Measurements from ENCODE around the gene HEXD. TPM values are rescaled to one million over a fixed set of nuclear protein-coding genes. Genes with fewer than 3 reads are reported as not detected.

The HEXD gene
- total and polyA plus RNA-seq, 5 donors from 2014 or later, result 9.7 to 42.8 (median 12.0) TPM

GRCh38 chr17:82385559-82386254 is 32.4 kb upstream of the HEXD start:
- no peaks in the 10 kb centered on the region for H3K9me3 Mint-ChIP-seq
- no peak overlapping the region for H3K4me3 Mint-ChIP-seq
- Histone ChIP-seq H3K27ac (ENCODE audit: insufficient read depth, low read length, poor library complexity, severe bottlenecking) (no peak overlapping the region), H3K36me3 (ENCODE audit: control insufficient read depth, insufficient read depth, low read length) (no peaks in the 10 kb centered on the region), H3K4me1 (ENCODE audit: control insufficient read depth, insufficient read depth, low read length, poor library complexity, severe bottlenecking) (no peaks in the 10 kb centered on the region), H3K27me3 (ENCODE audit: control insufficient read depth, insufficient read depth, low read length) (no peaks in the 10 kb centered on the region), H3K4me3 (ENCODE audit: low read depth, low read length) (no peak overlapping the region), H3K9me3 (ENCODE audit: control insufficient read depth in 2 of 2, low read length in 2 of 2) (no peaks in the 10 kb centered on the region)
- H3K27me3 Mint-ChIP-seq, result peaks cover 13% of the 10 kb centered on the region
- H3K4me1 Mint-ChIP-seq, result peaks cover 0 to 6% (median 4%) of the 10 kb centered on the region in 4 donors
- ATAC-seq (ENCODE audit: low read depth in 2 of 2), result no peak
- no peak for DNase-seq
- H3K36me3 Mint-ChIP-seq, result no peaks in the 10 kb centered on the region
- H3K27ac Mint-ChIP-seq, result no peak overlapping the region

GRCh38 chr17:82386255-82386831 is 31.8 kb upstream of the HEXD start:
- DNase-seq (no peak), ATAC-seq (ENCODE audit: low read depth in 2 of 2) (no peak)
- H3K27me3 ChIP-seq (ENCODE audit: control insufficient read depth, insufficient read depth, low read length), result no peaks in the 10 kb centered on the region
- no peak overlapping the region for H3K27ac Mint-ChIP-seq
- H3K4me3 Mint-ChIP-seq, result no peak overlapping the region
- H3K27me3 Mint-ChIP-seq, result peaks cover 6% of the 10 kb centered on the region
- H3K36me3 Mint-ChIP-seq, result no peaks in the 10 kb centered on the region
- H3K4me1 ChIP-seq (ENCODE audit: control insufficient read depth, insufficient read depth, low read length, poor library complexity, severe bottlenecking), result no peaks in the 10 kb centered on the region
- no peaks in the 10 kb centered on the region for H3K36me3 ChIP-seq (ENCODE audit: control insufficient read depth, insufficient read depth, low read length)
- no peak overlapping the region for H3K4me3 ChIP-seq (ENCODE audit: low read depth, low read length)
- H3K4me1 Mint-ChIP-seq, result peaks cover 0 to 6% (median 2%) of the 10 kb centered on the region in 4 donors
- no peaks in the 10 kb centered on the region for H3K9me3 Mint-ChIP-seq
- no peaks in the 10 kb centered on the region for H3K9me3 ChIP-seq (ENCODE audit: control insufficient read depth in 2 of 2, low read length in 2 of 2)
- H3K27ac ChIP-seq (ENCODE audit: insufficient read depth, low read length, poor library complexity, severe bottlenecking), result no peak overlapping the region

- peaks cover 4% of the 10 kb centered on the region for H3K27me3 Mint-ChIP-seq
- ATAC-seq (ENCODE audit: low read depth in 2 of 2), result no peak
- DNase-seq, result no peak
- peaks cover 0 to 6% (median 1%) of the 10 kb centered on the region in 4 donors for H3K4me1 Mint-ChIP-seq
- H3K4me3 ChIP-seq (ENCODE audit: low read depth, low read length), result no peak overlapping the region
- H3K36me3 Mint-ChIP-seq, result no peaks in the 10 kb centered on the region
- no peaks in the 10 kb centered on the region for H3K27me3 ChIP-seq (ENCODE audit: control insufficient read depth, insufficient read depth, low read length)
- no peaks in the 10 kb centered on the region for H3K36me3 ChIP-seq (ENCODE audit: control insufficient read depth, insufficient read depth, low read length)
- no peak overlapping the region for H3K4me3 Mint-ChIP-seq
- no peaks in the 10 kb centered on the region for H3K9me3 ChIP-seq (ENCODE audit: control insufficient read depth in 2 of 2, low read length in 2 of 2)
- no peak overlapping the region for H3K27ac Mint-ChIP-seq
- no peak overlapping the region for H3K27ac ChIP-seq (ENCODE audit: insufficient read depth, low read length, poor library complexity, severe bottlenecking)
- no peaks in the 10 kb centered on the region for H3K4me1 ChIP-seq (ENCODE audit: control insufficient read depth, insufficient read depth, low read length, poor library complexity, severe bottlenecking)
- no peaks in the 10 kb centered on the region for H3K9me3 Mint-ChIP-seq
Observed at GRCh38 chr17:82386881-82387704, 31.1 kb upstream of the HEXD start.

GRCh38 chr17:82387705-82388106 is 30.4 kb upstream of the HEXD start:
- Histone ChIP-seq H3K27me3 (ENCODE audit: control insufficient read depth, insufficient read depth, low read length) (no peaks in the 10 kb centered on the region), H3K27ac (ENCODE audit: insufficient read depth, low read length, poor library complexity, severe bottlenecking) (no peak overlapping the region), H3K36me3 (ENCODE audit: control insufficient read depth, insufficient read depth, low read length) (no peaks in the 10 kb centered on the region), H3K9me3 (ENCODE audit: control insufficient read depth in 2 of 2, low read length in 2 of 2) (no peaks in the 10 kb centered on the region), H3K4me1 (ENCODE audit: control insufficient read depth, insufficient read depth, low read length, poor library complexity, severe bottlenecking) (no peaks in the 10 kb centered on the region), H3K4me3 (ENCODE audit: low read depth, low read length) (no peak overlapping the region)
- Mint-ChIP-seq H3K9me3 (no peaks in the 10 kb centered on the region), H3K4me1 (peaks cover 0 to 6% (median 1%) of the 10 kb centered on the region in 4 donors), H3K27ac (peak overlapping the region in 1 of 3 donors; percentile 25), H3K4me3 (no peak overlapping the region), H3K27me3 (peaks cover 4% of the 10 kb centered on the region), H3K36me3 (no peaks in the 10 kb centered on the region)
- DNase-seq, result no peak
- ATAC-seq (ENCODE audit: low read depth in 2 of 2), result no peak

- H3K27ac ChIP-seq (ENCODE audit: insufficient read depth, low read length, poor library complexity, severe bottlenecking), result no peak overlapping the region
- Mint-ChIP-seq H3K4me1 (peaks cover 0 to 6% (median 1%) of the 10 kb centered on the region in 4 donors), H3K27ac (no peak overlapping the region), H3K9me3 (no peaks in the 10 kb centered on the region), H3K36me3 (no peaks in the 10 kb centered on the region), H3K4me3 (no peak overlapping the region), H3K27me3 (peaks cover 4% of the 10 kb centered on the region)
- no peak overlapping the region for H3K4me3 ChIP-seq (ENCODE audit: low read depth, low read length)
- H3K36me3 ChIP-seq (ENCODE audit: control insufficient read depth, insufficient read depth, low read length), result peaks cover under 1% of the 10 kb centered on the region
- H3K27me3 ChIP-seq (ENCODE audit: control insufficient read depth, insufficient read depth, low read length), result no peaks in the 10 kb centered on the region
- no peak for ATAC-seq (ENCODE audit: low read depth in 2 of 2)
- no peaks in the 10 kb centered on the region for H3K9me3 ChIP-seq (ENCODE audit: control insufficient read depth in 2 of 2, low read length in 2 of 2)
- H3K4me1 ChIP-seq (ENCODE audit: control insufficient read depth, insufficient read depth, low read length, poor library complexity, severe bottlenecking), result no peaks in the 10 kb centered on the region
- DNase-seq, result no peak
Observed at GRCh38 chr17:82388223-82388921, 29.8 kb upstream of the HEXD start.

- no peak overlapping the region for H3K4me3 Mint-ChIP-seq
- no peak overlapping the region for H3K4me3 ChIP-seq (ENCODE audit: low read depth, low read length)
- H3K4me1 ChIP-seq (ENCODE audit: control insufficient read depth, insufficient read depth, low read length, poor library complexity, severe bottlenecking), result no peaks in the 10 kb centered on the region
- peaks cover 2% of the 10 kb centered on the region for H3K36me3 Mint-ChIP-seq
- peaks cover 0 to 6% (median 1%) of the 10 kb centered on the region in 4 donors for H3K4me1 Mint-ChIP-seq
- no peak overlapping the region for H3K27ac Mint-ChIP-seq
- no peaks in the 10 kb centered on the region for H3K9me3 Mint-ChIP-seq
- H3K27me3 Mint-ChIP-seq, result peaks cover 1% of the 10 kb centered on the region
- ATAC-seq (ENCODE audit: low read depth in 2 of 2) (no peak), DNase-seq (no peak)
- H3K9me3 ChIP-seq (ENCODE audit: control insufficient read depth in 2 of 2, low read length in 2 of 2), result no peaks in the 10 kb centered on the region
- H3K27ac ChIP-seq (ENCODE audit: insufficient read depth, low read length, poor library complexity, severe bottlenecking), result no peak overlapping the region
- no peaks in the 10 kb centered on the region for H3K27me3 ChIP-seq (ENCODE audit: control insufficient read depth, insufficient read depth, low read length)
- peaks cover 4% of the 10 kb centered on the region for H3K36me3 ChIP-seq (ENCODE audit: control insufficient read depth, insufficient read depth, low read length)
Observed at GRCh38 chr17:82388922-82389283, 29.2 kb upstream of the HEXD start.

- no peak for DNase-seq
- H3K4me3 ChIP-seq (ENCODE audit: low read depth, low read length), result no peak overlapping the region
- H3K9me3 ChIP-seq (ENCODE audit: control insufficient read depth in 2 of 2, low read length in 2 of 2), result no peaks in the 10 kb centered on the region
- H3K4me1 ChIP-seq (ENCODE audit: control insufficient read depth, insufficient read depth, low read length, poor library complexity, severe bottlenecking), result no peaks in the 10 kb centered on the region
- Mint-ChIP-seq H3K4me3 (no peak overlapping the region), H3K4me1 (peaks cover 0 to 6% (median 1%) of the 10 kb centered on the region in 4 donors), H3K36me3 (peaks cover 5% of the 10 kb centered on the region), H3K27ac (peak overlapping the region in 1 of 3 donors; percentile 14), H3K27me3 (no peaks in the 10 kb centered on the region), H3K9me3 (no peaks in the 10 kb centered on the region)
- no peaks in the 10 kb centered on the region for H3K27me3 ChIP-seq (ENCODE audit: control insufficient read depth, insufficient read depth, low read length)
- ATAC-seq (ENCODE audit: low read depth in 2 of 2), result no peak
- H3K27ac ChIP-seq (ENCODE audit: insufficient read depth, low read length, poor library complexity, severe bottlenecking), result no peak overlapping the region
- H3K36me3 ChIP-seq (ENCODE audit: control insufficient read depth, insufficient read depth, low read length), result peaks cover 4% of the 10 kb centered on the region
Observed at GRCh38 chr17:82389379-82389778, 28.8 kb upstream of the HEXD start.
